Activated T-cell treated with anti-CD3 and anti-CD28 coated beads, Interleukin-2, amount 50 U/mL, for 4 hours (primary cell): Measurements from ENCODE around the gene UBE2D4. TPM values are rescaled to one million over a fixed set of nuclear protein-coding genes. Genes with fewer than 3 reads are reported as not detected.
"Not testable (repeated sequence)": the region's sequence is repeated elsewhere in the genome, so short reads cannot be mapped to it uniquely, and the experiment has no call there.

Source experiments
- ATAC-seq, 2 donors: fragments of 200-7000 bp; cut with Tn5 transposase; one replicate each; pipeline ENCODE4 v1.10.0; 2021
- DNase-seq: peaks from one replicate; pipeline ENCODE4 v3.0.0-alpha.2; 2020
- H3K27me3 Mint-ChIP-seq: one replicate; pipeline ENCODE4 v1.8.0; 2021; ENCODE audit warnings: low read depth, mixed read lengths
- H3K36me3 Mint-ChIP-seq: one replicate; pipeline ENCODE4 v1.8.0; 2022; ENCODE audit warnings: mixed read lengths; ENCODE audit not compliant: insufficient read depth
- H3K4me1 Mint-ChIP-seq: one replicate; pipeline ENCODE4 v1.8.0; 2021; ENCODE audit warnings: low read depth, mixed read lengths
- H3K4me3 Mint-ChIP-seq: one replicate; pipeline ENCODE4 v1.8.0; 2021; ENCODE audit warnings: mild to moderate bottlenecking, moderate library complexity, mixed read lengths
- H3K9me3 Mint-ChIP-seq: one replicate; pipeline ENCODE4 v1.8.0; 2021; ENCODE audit warnings: mixed read lengths
- total RNA-seq, 3 donors: library from RNA; stranded (reverse); gene quantifications; one replicate each; pipeline ENCODE4 v1.2.1, GENCODE V29; 2021

UBE2D4 gene
- total RNA-seq, 3 donors from 2014 or later, result 20.9 to 25.8 (median 22.7) TPM

GRCh38 chr7:43997532-43997931 lies 71.3 kb downstream of the UBE2D4 start, which contains the start of gene SPDYE1:
Gene SPDYE1 (plus strand): TSS chr7:43997897. CDS start chr7:43999950, 2,053 bp downstream.
- not testable (repeated sequence) for H3K36me3 Mint-ChIP-seq, H3K27me3 Mint-ChIP-seq, ATAC-seq, DNase-seq, H3K4me3 Mint-ChIP-seq, H3K4me1 Mint-ChIP-seq, H3K9me3 Mint-ChIP-seq

Other genes with a start within 250 kb of the UBE2D4 start
- gene COA1, start 196.9 kb upstream of the UBE2D4 start, total RNA-seq, result 10 to 100 TPM; 51.4 to 56.7 (median 51.5) TPM
- gene BLVRA, start 167.8 kb upstream of the UBE2D4 start, total RNA-seq, result 10 to 100 TPM; 20.7 to 24.9 (median 23.7) TPM
- 100 to 1,000 TPM; 158 to 193 (median 184) TPM for gene MRPS24, start 56.9 kb upstream of the UBE2D4 start, total RNA-seq
- 10 to 100 TPM; 31.7 to 32.6 (median 32.5) TPM for gene URGCP, start 19.8 kb upstream of the UBE2D4 start, total RNA-seq
- not detected for gene SPDYE1, start 71.5 kb downstream of the UBE2D4 start, total RNA-seq
- gene DBNL, start 118.3 kb downstream of the UBE2D4 start, total RNA-seq, result 100 to 1,000 TPM; 147 to 167 (median 165) TPM
- gene PGAM2, start 139.1 kb downstream of the UBE2D4 start, total RNA-seq, result under 1 TPM in 1 of 3 donors, not detected in 2; 0.24 TPM
- gene POLM, start 156.1 kb downstream of the UBE2D4 start, total RNA-seq, result 10 to 100 TPM; 33.0 to 45.1 (median 37.7) TPM
- 10 to 100 TPM; 26.7 to 36.3 (median 35.7) TPM for gene AEBP1, start 177.9 kb downstream of the UBE2D4 start, total RNA-seq
- gene POLD2, start 197.1 kb downstream of the UBE2D4 start, total RNA-seq, result 100 to 1,000 TPM; 336 to 373 (median 346) TPM
- gene MYL7, start 214.9 kb downstream of the UBE2D4 start, total RNA-seq, result under 1 TPM in 1 of 3 donors, not detected in 2; 0.55 TPM